HepG2 (cell line): Measurements from ENCODE around the gene SEZ6. TPM values are rescaled to one million over a fixed set of nuclear protein-coding genes. Genes with fewer than 3 reads are reported as not detected.

Experiments used
- ATAC-seq: fragments of 200-7000 bp; cut with Tn5 transposase; 3 replicates; pipeline ENCODE4 v1.9.1; 2020; ENCODE audit warnings: mild to moderate bottlenecking, moderate library complexity
- BruUV-seq: library from RNA; stranded (reverse); fragments of 400-500 nt; replicated peaks from 2 replicates; lab custom pipeline; 2021; lab: Mats Ljungman, UMichigan
- CTCF ChIA-PET: fragments of 300-600 bp; formaldehyde crosslinking; extraction: SDS; loops from one replicate; lab custom pipeline; 2021; ENCODE audit warnings: low total read pairs, inconsistent platforms, low intra/inter-chr PET ratio; lab: Yijun Ruan, JAX
- POLR2A ChIA-PET: fragments of 350-600 bp; sonication (Branson Sonifier 250); formaldehyde crosslinking; loops from one replicate; lab custom pipeline; 2020; ENCODE audit warnings: antibody characterized with exemption, inconsistent platforms; lab: Yijun Ruan, JAX
- DNase-seq: peaks from one replicate; pipeline ENCODE4 v3.0.0-alpha.2; 2015; ENCODE audit warnings: low spot score
- FAIRE-seq: peaks from 3 replicates; lab custom pipeline; 2011; peaks lifted over from hg19 to GRCh38; lab: Jason Lieb, UNC
- H2AFZ ChIP-seq: one replicate; pipeline ENCODE4 v1.6.1; 2011; ENCODE audit warnings: low read length, inconsistent platforms
- H3K27ac ChIP-seq: fragments of 300-600 bp; 3 replicates; pipeline ENCODE4 v1.8.0; 2011; ENCODE audit warnings: mixed run types, mild to moderate bottlenecking, mixed read lengths, low read length, inconsistent platforms; ENCODE audit not compliant: insufficient read depth; ENCODE audit errors: extremely low read length
- H3K27me3 ChIP-seq, 2 experiments: fragments of 200-600 bp in 1 of 2; 2 replicates in 1 of 2; 3 replicates in 1 of 2; pipeline versions ENCODE4 v1.6.0 to v1.8.0; 2011; ENCODE audit warnings: low read length in 2 of 2, mild to moderate bottlenecking in 2 of 2, moderate library complexity in 2 of 2, inconsistent platforms in 1 of 2; ENCODE audit not compliant: insufficient read depth in 2 of 2, control insufficient read depth in 1 of 2
- H3K36me3 ChIP-seq, 2 experiments: fragments of 200-600 bp in 1 of 2; replicated peaks in 1 of 2; 2 replicates in 1 of 2; 3 replicates in 1 of 2; pipeline versions ENCODE4 v1.5.1 to v1.8.0; 2011; ENCODE audit warnings: low read length in 2 of 2, inconsistent platforms in 1 of 2; ENCODE audit not compliant: insufficient read depth in 2 of 2, control insufficient read depth in 1 of 2
- H3K4me1 ChIP-seq: 2 replicates; pipeline ENCODE4 v1.5.1; 2012; ENCODE audit warnings: low read length, inconsistent platforms; ENCODE audit not compliant: insufficient read depth
- H3K4me2 ChIP-seq: 2 replicates; pipeline ENCODE4 v1.6.0; 2011; ENCODE audit warnings: low read depth, low read length, inconsistent platforms
- H3K4me3 ChIP-seq, 3 experiments: fragments of 200-600 bp in 1 of 3; sonication (generic), shearing (Covaris generic) in 1 of 3; replicated peaks in 1 of 3; 2 replicates each; pipeline ENCODE4 v1.5.1; 2011 to 2016; ENCODE audit warnings: low read length in 3 of 3, inconsistent platforms in 2 of 3, low read depth in 2 of 3, mild to moderate bottlenecking in 2 of 3, control low read depth in 1 of 3, mixed read lengths in 1 of 3; ENCODE audit not compliant: insufficient read depth in 1 of 3
- H3K79me2 ChIP-seq: one replicate; pipeline ENCODE4 v1.6.1; 2011; ENCODE audit warnings: low read length, inconsistent platforms; ENCODE audit not compliant: insufficient read depth
- H3K9ac ChIP-seq: 2 replicates; pipeline ENCODE4 v1.6.0; 2011; ENCODE audit warnings: mild to moderate bottlenecking, low read depth, low read length, inconsistent platforms; ENCODE audit not compliant: insufficient read depth
- H3K9me3 ChIP-seq: 2 replicates; pipeline ENCODE4 v1.5.1; 2012; ENCODE audit warnings: mild to moderate bottlenecking, low read length
- H4K20me1 ChIP-seq: 2 replicates; pipeline ENCODE4 v1.6.0; 2011; ENCODE audit warnings: inconsistent platforms, mild to moderate bottlenecking, low read length, moderate library complexity; ENCODE audit not compliant: insufficient read depth
- HOXA9 ChIP-seq: sonication (generic); formaldehyde crosslinking; IDR thresholded peaks from 2 replicates; pipeline ENCODE4 v1.8.1; 2022; ENCODE audit warnings: missing genetic modification reagents, mild to moderate bottlenecking, moderate library complexity, borderline replicate concordance
- IRX3 ChIP-seq: sonication (generic); formaldehyde crosslinking; IDR thresholded peaks from 2 replicates; pipeline ENCODE4 v1.8.1; 2023; ENCODE audit warnings: mild to moderate bottlenecking, low read depth, missing genetic modification reagents, borderline replicate concordance
- POGZ ChIP-seq: sonication (generic); formaldehyde crosslinking; IDR thresholded peaks from 2 replicates; pipeline ENCODE4 v1.4.0; 2020; ENCODE audit warnings: mild to moderate bottlenecking, missing genetic modification reagents
- SAP130 ChIP-seq: IDR thresholded peaks from 2 replicates; pipeline ENCODE4 v1.6.1; 2016; ENCODE audit warnings: low read depth
- TBX3 ChIP-seq: fragments of 450-650 bp; IDR thresholded peaks from 2 replicates; pipeline ENCODE4 v1.6.1; 2017; ENCODE audit warnings: antibody characterized with exemption, mild to moderate bottlenecking, inconsistent platforms, borderline replicate concordance
- XBP1 ChIP-seq: sonication (generic); formaldehyde crosslinking; IDR thresholded peaks from 2 replicates; pipeline ENCODE4 v1.5.0; 2020; ENCODE audit warnings: missing genetic modification reagents
- ZNF296 ChIP-seq: sonication (generic); formaldehyde crosslinking; conservative IDR thresholded peaks from 2 replicates; pipeline ENCODE4 v1.5.0; 2020; ENCODE audit warnings: mild to moderate bottlenecking, missing genetic modification reagents
- ZNF382 ChIP-seq: sonication (generic); formaldehyde crosslinking; IDR thresholded peaks from 2 replicates; pipeline ENCODE4 v1.5.0; 2020; ENCODE audit warnings: missing genetic modification reagents, mild to moderate bottlenecking, borderline replicate concordance
- ZNF552 ChIP-seq: sonication (generic); formaldehyde crosslinking; IDR thresholded peaks from 2 replicates; pipeline ENCODE4 v1.9.0; 2022; ENCODE audit warnings: missing genetic modification reagents, mild to moderate bottlenecking, borderline replicate concordance
- ZSCAN31 ChIP-seq: sonication (generic); formaldehyde crosslinking; IDR thresholded peaks from 2 replicates; pipeline ENCODE4 v1.5.0; 2020; ENCODE audit warnings: low read depth, mild to moderate bottlenecking, missing genetic modification reagents
- WGBS: methylation state at CpG from one replicate; pipeline ENCODE4 v1.1.6; 2017; ENCODE audit warnings: low lambda C conversion rate; 5-methylcytosine and 5-hydroxymethylcytosine counted together
- in situ Hi-C: cut with HindIII; loops from 2 replicates; pipeline ENCODE4 v1.10.0; 2017; ENCODE audit warnings: low pct_unique_long_range_greater_than_20kb; ENCODE audit not compliant: extremely low pct_ligation_motif_present
- intact Hi-C: fragments of 100-400 bp; cut with micrococcal nuclease; formaldehyde crosslinking; loops from one replicate; pipeline ENCODE4 v1.10.0; 2022; ENCODE audit not compliant: unreplicated experiment
- polyA plus RNA-seq, 8 experiments: library from polyadenylated mRNA; depleted of rRNA in 3 of 8; stranded (reverse) in 7 of 8; unstranded in 1 of 8; fragments of >200 nt; fragmentation: Illumina TruSeq in 4 of 8; extraction: Trizol in 4 of 8; gene quantifications; 2 replicates each; pipeline versions ENCODE4 v1.2.1 to v1.2.3, GENCODE V29; 2011 to 2016; ENCODE audit warnings: low read depth in 4 of 8, missing spikeins in 1 of 8, mixed read lengths in 1 of 8; ENCODE audit not compliant: insufficient read depth in 1 of 8
- total RNA-seq, 5 experiments: library from RNA; depleted of rRNA; stranded (reverse); fragments of >200 nt; fragmentation: Illumina TruSeq; extraction: Trizol; gene quantifications; 2 replicates each; pipeline ENCODE4 v1.2.3, GENCODE V29; 2016; ENCODE audit warnings: low read depth in 1 of 5
- TF ChIP-seq, protein P1 (sequence below): sonication (generic); formaldehyde crosslinking; conservative IDR thresholded peaks from 2 replicates; pipeline ENCODE4 v1.4.0; 2020; ENCODE audit warnings: missing genetic modification reagents
- TF ChIP-seq, protein P2 (sequence below): sonication (generic); formaldehyde crosslinking; IDR thresholded peaks from 2 replicates; pipeline ENCODE4 v1.4.0; 2020; ENCODE audit warnings: missing genetic modification reagents, mild to moderate bottlenecking, borderline replicate concordance
- TF ChIP-seq, protein P3 (sequence below): IDR thresholded peaks from 2 replicates; pipeline ENCODE4 v1.6.1; 2016; ENCODE audit warnings: missing biosample characterization, missing genetic modification reagents, low read depth
- TF ChIP-seq, protein P4 (sequence below): sonication (generic); formaldehyde crosslinking; IDR thresholded peaks from 2 replicates; pipeline ENCODE4 v1.9.0; 2022; ENCODE audit warnings: missing genetic modification reagents, mild to moderate bottlenecking, borderline replicate concordance

Gene SEZ6
- total and polyA plus RNA-seq, 2 of the 13 experiments (the other 11 are each of a cell fraction or from before 2014, with no cell fraction given), result not detected

DNA sequence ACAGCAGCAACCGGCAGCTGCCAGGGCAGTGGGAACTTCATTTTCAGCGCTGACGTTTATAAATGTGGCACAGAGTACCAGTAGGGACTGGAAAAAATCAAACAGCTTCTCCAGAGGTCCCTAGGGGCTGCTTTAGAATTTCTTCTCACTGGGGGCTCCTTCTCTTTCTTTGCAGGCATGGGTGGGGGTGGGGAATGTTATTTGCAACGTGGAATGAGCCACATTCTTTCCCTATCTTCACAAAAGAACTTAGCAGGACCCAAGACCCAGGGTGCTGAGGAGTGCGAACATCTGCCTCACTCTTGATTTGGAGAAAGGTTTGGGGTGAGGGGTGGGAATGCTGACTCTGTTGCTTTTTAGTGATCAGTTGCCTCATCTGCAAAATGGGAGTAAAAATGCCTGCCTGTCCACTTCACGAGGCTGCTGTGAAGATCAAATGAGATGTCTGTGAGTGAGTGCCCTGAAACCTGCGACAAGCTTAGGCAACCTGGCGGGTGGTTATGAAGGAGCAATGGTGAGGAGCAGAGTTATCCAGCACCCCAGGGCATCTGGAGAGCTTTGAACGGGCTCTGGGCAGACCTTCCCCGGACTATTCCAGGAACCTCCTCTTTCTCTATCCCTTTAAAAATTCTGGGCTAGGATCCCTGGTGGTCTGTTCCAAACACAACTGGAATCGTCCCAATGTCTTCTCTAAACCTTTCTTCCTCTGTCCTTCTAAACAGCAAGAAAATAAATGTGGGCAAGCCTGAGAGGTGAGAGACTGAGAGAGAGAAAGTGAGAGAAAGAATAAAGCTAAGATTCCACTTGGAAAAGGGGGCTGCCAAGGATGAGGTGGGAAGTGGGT lies 26.4 kb upstream of the SEZ6 start:
- DNase-seq (no peak), ATAC-seq (no peak), FAIRE-seq (no peak)
- Histone ChIP-seq H3K27me3 (peaks cover 2 to 50% of the 10 kb centered on the region in 2 experiments; a peak in 4 of 5 replicates), H4K20me1 (no peaks in the 10 kb centered on the region), H3K4me3 (no peak overlapping the region), H3K9me3 (peaks cover 10% of the 10 kb centered on the region; the same call in 1 of the 2 replicates), H3K4me1 (no peaks in the 10 kb centered on the region), H2AFZ (no peak overlapping the region), H3K9ac (no peak overlapping the region), H3K36me3 (no peaks in the 10 kb centered on the region), H3K79me2 (no peaks in the 10 kb centered on the region), H3K4me2 (no peak overlapping the region), H3K27ac (no peak overlapping the region)
- ChIA-PET POLR2A (no interaction called here), CTCF (no interaction called here)
- no TSS peak for BruUV-seq
- no peak for TF ChIP-seq XBP1 (CRISPR knock-in tag)
- no peak for TF ChIP-seq SAP130 (CRISPR knock-in tag)
- TF ChIP-seq ZNF296 (CRISPR knock-in tag), result no peak
- TF ChIP-seq, protein P1, sequence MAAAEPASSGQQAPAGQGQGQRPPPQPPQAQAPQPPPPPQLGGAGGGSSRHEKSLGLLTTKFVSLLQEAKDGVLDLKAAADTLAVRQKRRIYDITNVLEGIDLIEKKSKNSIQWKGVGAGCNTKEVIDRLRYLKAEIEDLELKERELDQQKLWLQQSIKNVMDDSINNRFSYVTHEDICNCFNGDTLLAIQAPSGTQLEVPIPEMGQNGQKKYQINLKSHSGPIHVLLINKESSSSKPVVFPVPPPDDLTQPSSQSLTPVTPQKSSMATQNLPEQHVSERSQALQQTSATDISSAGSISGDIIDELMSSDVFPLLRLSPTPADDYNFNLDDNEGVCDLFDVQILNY, result no peak
- no peak for TF ChIP-seq ZNF382 (CRISPR knock-in tag)
- TF ChIP-seq, protein P2, sequence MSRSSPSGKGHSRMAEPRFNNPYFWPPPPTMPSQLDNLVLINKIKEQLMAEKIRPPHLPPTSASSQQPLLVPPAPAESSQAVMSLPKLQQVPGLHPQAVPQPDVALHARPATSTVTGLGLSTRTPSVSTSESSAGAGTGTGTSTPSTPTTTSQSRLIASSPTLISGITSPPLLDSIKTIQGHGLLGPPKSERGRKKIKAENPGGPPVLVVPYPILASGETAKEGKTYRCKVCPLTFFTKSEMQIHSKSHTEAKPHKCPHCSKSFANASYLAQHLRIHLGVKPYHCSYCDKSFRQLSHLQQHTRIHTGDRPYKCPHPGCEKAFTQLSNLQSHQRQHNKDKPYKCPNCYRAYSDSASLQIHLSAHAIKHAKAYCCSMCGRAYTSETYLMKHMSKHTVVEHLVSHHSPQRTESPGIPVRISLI (CRISPR knock-in tag), result no peak
- TF ChIP-seq, protein P3, sequence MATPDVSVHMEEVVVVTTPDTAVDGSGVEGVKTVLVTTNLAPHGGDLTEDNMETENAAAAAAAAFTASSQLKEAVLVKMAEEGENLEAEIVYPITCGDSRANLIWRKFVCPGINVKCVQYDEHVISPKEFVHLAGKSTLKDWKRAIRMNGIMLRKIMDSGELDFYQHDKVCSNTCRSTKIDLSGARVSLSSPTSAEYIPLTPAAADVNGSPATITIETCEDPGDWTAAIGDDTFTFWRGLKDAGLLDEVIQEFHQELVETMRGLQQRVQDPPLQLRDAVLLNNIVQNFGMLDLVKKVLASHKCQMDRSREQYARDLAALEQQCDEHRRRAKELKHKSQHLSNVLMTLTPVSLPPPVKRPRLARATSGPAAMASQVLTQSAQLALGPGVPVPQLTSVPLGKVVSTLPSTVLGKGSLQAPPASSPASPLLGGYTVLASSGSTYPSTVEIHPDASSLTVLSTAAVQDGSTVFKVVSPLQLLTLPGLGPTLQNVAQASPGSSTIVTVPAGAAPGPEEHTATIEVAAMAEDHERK (CRISPR knock-in tag), result no peak
- TF ChIP-seq HOXA9, result no peak
- TF ChIP-seq TBX3, result no peak
- no peak for TF ChIP-seq POGZ
- TF ChIP-seq ZNF552 (CRISPR knock-in tag), result no peak
- TF ChIP-seq, protein P4, sequence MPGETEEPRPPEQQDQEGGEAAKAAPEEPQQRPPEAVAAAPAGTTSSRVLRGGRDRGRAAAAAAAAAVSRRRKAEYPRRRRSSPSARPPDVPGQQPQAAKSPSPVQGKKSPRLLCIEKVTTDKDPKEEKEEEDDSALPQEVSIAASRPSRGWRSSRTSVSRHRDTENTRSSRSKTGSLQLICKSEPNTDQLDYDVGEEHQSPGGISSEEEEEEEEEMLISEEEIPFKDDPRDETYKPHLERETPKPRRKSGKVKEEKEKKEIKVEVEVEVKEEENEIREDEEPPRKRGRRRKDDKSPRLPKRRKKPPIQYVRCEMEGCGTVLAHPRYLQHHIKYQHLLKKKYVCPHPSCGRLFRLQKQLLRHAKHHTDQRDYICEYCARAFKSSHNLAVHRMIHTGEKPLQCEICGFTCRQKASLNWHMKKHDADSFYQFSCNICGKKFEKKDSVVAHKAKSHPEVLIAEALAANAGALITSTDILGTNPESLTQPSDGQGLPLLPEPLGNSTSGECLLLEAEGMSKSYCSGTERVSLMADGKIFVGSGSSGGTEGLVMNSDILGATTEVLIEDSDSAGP (CRISPR knock-in tag), result no peak
- TF ChIP-seq ZSCAN31 (CRISPR knock-in tag), result no peak
- TF ChIP-seq IRX3, result no peak
- WGBS, result 27% methylated on average over 9 of the region's 11 CpGs
- intact Hi-C loops, result no loop called here
- in situ Hi-C loops, result no loop called here
